ENCODE results near the gene LKAAEAR1. TPM values are rescaled to one million over a fixed set of nuclear protein-coding genes. Genes with fewer than 3 reads are reported as not detected.

Gene LKAAEAR1, protein sequence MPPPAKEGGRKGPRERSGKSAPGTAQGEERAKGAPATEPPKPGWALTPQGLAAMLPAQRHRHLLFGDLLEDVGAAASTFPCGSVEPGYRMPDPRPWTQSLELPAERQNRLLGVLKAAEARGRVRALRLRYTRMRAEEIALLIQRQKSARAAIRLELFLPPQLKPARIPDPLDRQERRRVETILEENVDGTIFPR
- 0.65 to 3.1 TPM (median 2.4 TPM) in 5 replicates for total RNA-seq (2022; extraction: Qiagen RNA extraction)

GRCh38 chr20:64083804-64084684 lies at the start of gene LKAAEAR1:
Gene LKAAEAR1, minus strand, starts transcription at chr20:64084398. Its CDS starts 179 bp downstream, at chr20:64084219.

GRCh38 chr20:64106981-64107735 lies 23.0 kb upstream of the LKAAEAR1 start, which contains the start of gene NPBWR2:
Gene NPBWR2, minus strand, starts transcription at chr20:64107565. Its CDS starts 734 bp downstream, at chr20:64106831.

DNA sequence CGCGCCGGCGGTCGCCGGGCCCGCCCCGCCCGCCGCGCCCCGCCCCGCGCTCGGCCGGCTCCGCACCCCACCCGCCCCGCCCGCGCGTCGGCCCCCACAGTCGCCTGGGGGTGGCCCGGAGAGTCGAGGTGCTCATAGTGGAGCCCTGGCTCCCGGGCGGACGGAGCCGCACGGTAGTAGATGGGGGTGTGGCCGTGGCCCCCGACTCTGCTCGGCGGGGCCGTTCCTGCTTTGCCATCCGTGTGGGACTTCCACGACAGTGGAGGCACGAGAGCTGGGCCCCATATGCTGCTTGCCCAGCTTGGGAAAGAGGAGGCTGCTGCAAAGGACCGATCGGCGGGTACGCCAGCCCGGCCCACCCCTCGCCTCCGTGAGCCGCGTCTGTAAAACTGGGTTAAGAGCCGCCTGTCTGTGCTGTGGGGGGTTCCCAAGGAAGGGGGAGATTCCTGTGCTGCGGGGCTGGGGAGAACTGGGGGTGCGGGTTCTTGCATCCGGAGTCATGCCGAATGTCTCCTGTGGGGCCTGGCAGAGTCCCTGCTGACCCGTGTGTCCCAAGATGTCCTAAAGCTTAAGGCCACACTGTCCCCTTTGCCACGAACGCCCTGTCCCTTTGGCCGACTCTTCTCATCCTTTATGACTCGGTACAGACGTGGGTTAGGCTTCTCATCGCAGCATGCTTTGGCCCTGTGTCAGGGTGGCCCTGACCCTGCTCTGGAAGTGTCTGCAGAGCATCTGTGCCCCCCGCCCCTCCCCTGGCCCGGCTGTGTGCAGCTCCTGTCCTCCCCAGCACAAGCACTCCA lies 4.0 kb downstream of the LKAAEAR1 start, which contains the start of gene OPRL1:
Gene OPRL1, plus strand, starts transcription at position 70 of the 800 bp plus-strand sequence. CDS start 12,639 bp downstream, outside the sequence.

DNA sequence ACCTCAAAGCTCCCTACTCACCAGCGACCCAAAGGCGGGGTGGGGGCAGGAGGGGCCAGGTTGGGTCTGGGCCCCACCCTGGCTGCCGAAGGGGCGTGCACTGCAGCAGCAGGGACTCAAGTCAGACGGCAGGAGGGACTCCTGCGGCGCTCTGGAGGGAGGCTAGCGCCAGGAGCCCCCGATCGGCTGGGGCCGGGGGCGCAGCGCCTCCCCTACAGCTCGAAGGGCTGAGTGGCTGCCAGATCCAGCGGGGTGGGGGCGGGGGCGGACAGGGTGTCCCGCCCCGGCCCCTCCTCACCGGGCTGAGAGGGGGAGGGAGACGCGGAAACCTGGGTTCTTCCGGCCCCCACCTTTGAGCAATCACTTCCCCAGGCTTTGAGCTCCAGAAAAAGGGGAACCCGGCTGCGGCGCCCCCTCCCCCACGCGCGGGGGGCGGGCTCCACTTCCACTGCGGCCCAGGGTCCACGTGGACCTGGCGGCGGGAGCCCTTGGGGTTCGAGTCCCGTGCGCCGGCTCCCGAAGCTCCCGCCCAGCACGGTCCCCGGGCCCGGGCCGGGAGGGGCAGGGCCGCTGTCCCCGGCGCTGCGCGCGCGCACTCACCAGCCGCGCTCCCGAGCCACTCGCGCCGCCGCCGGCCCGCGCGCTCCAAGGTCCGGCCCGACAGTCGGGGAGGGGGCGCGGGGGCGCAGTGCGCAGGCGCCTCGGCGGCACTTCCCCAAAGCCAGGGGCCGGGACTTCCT lies 4.8 kb downstream of the LKAAEAR1 start, which contains the start of gene RGS19:
Gene RGS19, minus strand, starts transcription at position 246 of the 740 bp plus-strand sequence. CDS start 2,632 bp downstream, outside the sequence.

DNA sequence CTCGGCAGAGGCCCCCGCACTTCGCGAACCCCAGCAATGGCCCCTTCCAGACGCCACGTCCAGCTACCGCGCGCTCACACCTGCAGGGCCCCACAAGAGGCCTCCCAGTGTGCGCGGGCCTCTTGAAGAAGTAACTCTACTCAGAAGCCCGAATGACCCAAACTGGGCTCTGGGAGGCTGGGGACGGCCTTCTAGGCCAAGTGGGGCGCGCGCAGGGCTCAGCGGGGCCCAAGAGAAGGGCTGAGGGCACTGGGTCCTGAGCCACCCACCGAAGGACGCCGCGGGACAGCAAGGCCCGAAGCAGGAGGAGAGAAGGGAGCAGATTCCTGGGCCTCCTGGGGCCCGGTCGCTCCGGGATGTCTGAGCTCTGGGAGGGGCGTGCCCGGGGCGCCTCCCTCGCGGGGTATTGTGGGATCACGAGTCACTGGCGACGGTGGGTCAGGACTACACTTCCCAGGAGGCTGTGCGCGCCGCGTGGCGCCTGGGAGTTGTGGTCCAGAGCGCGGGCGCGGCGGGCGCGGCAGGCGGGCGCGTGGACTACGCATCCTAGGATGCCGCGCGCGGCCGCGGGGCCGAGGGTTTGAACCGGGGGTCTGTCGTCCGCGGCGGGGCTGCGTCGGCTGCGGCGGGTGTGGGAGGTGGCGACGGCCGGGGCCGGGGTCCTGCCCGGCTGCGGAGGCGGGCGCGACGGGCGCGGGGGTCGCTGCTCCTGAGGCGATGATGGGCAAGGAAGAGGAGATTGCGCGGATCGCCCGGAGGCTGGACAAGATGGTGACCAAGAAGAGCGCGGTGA lies 21.4 kb downstream of the LKAAEAR1 start, which contains the start of gene TCEA2:
Gene TCEA2, plus strand, starts transcription at position 603 of the 793 bp plus-strand sequence. Its CDS starts 115 bp downstream, at position 718.

GRCh38 chr20:64049060-64049877 lies 34.9 kb downstream of the LKAAEAR1 start, which contains the start of gene SOX18:
Gene SOX18, minus strand, starts transcription at chr20:64049639. Its CDS starts 123 bp downstream, at chr20:64049516.

GRCh38 chr20:64035933-64036345 lies 48.3 kb downstream of the LKAAEAR1 start, which contains the start of gene C20orf204:
Gene C20orf204, plus strand, starts transcription at chr20:64036182. Its CDS starts 142 bp downstream, at chr20:64036324.

Other genes starting within 250 kb of the LKAAEAR1 start
- not detected in 5 replicates for gene ABHD16B, start 222.9 kb downstream of the LKAAEAR1 start, total RNA-seq (2022; extraction: Qiagen RNA extraction)
- gene TPD52L2, start 219.1 kb downstream of the LKAAEAR1 start, total RNA-seq (2022; extraction: Qiagen RNA extraction) = 131 to 135 TPM (median 134 TPM) in 5 replicates
- 25.9 to 29.2 TPM (median 28.0 TPM) in 5 replicates for gene DNAJC5, start 189.3 kb downstream of the LKAAEAR1 start, total RNA-seq (2022; extraction: Qiagen RNA extraction)
- 26.1 to 36.0 TPM (median 31.2 TPM) in 5 replicates for gene UCKL1, start 128.0 kb downstream of the LKAAEAR1 start, total RNA-seq (2022; extraction: Qiagen RNA extraction)
- 10.2 to 13.7 TPM (median 11.8 TPM) in 5 replicates for gene ZNF512B, start 114.5 kb downstream of the LKAAEAR1 start, total RNA-seq (2022; extraction: Qiagen RNA extraction)
- 0.05 TPM in 1 of 5 replicates, not detected in the others for gene SAMD10, start 104.8 kb downstream of the LKAAEAR1 start, total RNA-seq (2022; extraction: Qiagen RNA extraction)
- 52.7 to 54.9 TPM (median 54.7 TPM) in 5 replicates for gene PRPF6, start 103.3 kb downstream of the LKAAEAR1 start, total RNA-seq (2022; extraction: Qiagen RNA extraction)
- 0.10 to 0.56 TPM (median 0.41 TPM) in 5 replicates for gene C20orf204, start 48.2 kb downstream of the LKAAEAR1 start, total RNA-seq (2022; extraction: Qiagen RNA extraction)
- 1.6 to 2.9 TPM (median 2.6 TPM) in 5 replicates for gene SOX18, start 34.8 kb downstream of the LKAAEAR1 start, total RNA-seq (2022; extraction: Qiagen RNA extraction)
- 30.0 to 51.1 TPM (median 47.8 TPM) in 5 replicates for gene TCEA2, start 21.2 kb downstream of the LKAAEAR1 start, total RNA-seq (2022; extraction: Qiagen RNA extraction)
- 39.1 to 53.5 TPM (median 50.3 TPM) in 5 replicates for gene RGS19, start 4.9 kb downstream of the LKAAEAR1 start, total RNA-seq (2022; extraction: Qiagen RNA extraction)
- 1.3 to 2.3 TPM (median 1.7 TPM) in 5 replicates for gene OPRL1, start 4.3 kb downstream of the LKAAEAR1 start, total RNA-seq (2022; extraction: Qiagen RNA extraction)
- gene NPBWR2, start 23.2 kb upstream of the LKAAEAR1 start, total RNA-seq (2022; extraction: Qiagen RNA extraction) = not detected in 5 replicates
- gene MYT1, start 80.1 kb upstream of the LKAAEAR1 start, total RNA-seq (2022; extraction: Qiagen RNA extraction) = 0.11 to 0.75 TPM (median 0.22 TPM) in 5 replicates
- gene PCMTD2, start 171.3 kb upstream of the LKAAEAR1 start, total RNA-seq (2022; extraction: Qiagen RNA extraction) = 8.6 to 13.0 TPM (median 11.1 TPM) in 5 replicates

All from A549 treated with AZD2906 at 1 μM for 4 hours (cell line).